ENCODE data around the gene SGF29.
A peak's percentile ranks its signal among the peaks of the same experiment; 100 is the strongest.
"Not testable (repeated sequence)": the region's sequence is repeated elsewhere in the genome, so short reads cannot be mapped to it uniquely, and the experiment has no call there.

The SGF29 gene

DNA sequence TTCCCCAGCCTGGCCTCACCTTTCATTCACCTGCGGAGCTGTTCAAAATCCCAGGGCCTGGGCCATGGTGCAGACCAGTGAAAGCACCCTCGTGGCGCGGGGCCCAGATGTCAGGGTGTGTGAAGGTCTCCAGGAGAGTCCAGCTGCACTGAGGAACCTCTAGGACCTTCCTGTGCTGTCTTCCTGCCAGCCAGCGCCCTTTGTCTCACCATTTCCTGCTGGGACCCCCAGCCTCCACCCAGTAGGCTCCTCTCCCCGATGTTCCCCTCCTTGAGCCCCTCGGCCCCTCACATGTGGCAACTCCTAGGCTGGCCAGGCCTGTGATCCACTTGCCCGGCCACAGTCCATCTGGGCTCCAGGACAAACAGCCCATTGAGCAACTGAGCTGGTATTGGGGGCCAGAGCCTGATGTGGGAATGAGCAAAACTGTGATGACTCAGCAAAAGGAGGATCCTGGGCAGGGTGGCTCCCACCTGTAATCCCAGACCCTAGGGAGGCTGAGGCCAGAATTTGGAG is 42.5 kb downstream of the SGF29 start:
- no peak for DNase-seq (ENCODE audit: low spot score)

DNA sequence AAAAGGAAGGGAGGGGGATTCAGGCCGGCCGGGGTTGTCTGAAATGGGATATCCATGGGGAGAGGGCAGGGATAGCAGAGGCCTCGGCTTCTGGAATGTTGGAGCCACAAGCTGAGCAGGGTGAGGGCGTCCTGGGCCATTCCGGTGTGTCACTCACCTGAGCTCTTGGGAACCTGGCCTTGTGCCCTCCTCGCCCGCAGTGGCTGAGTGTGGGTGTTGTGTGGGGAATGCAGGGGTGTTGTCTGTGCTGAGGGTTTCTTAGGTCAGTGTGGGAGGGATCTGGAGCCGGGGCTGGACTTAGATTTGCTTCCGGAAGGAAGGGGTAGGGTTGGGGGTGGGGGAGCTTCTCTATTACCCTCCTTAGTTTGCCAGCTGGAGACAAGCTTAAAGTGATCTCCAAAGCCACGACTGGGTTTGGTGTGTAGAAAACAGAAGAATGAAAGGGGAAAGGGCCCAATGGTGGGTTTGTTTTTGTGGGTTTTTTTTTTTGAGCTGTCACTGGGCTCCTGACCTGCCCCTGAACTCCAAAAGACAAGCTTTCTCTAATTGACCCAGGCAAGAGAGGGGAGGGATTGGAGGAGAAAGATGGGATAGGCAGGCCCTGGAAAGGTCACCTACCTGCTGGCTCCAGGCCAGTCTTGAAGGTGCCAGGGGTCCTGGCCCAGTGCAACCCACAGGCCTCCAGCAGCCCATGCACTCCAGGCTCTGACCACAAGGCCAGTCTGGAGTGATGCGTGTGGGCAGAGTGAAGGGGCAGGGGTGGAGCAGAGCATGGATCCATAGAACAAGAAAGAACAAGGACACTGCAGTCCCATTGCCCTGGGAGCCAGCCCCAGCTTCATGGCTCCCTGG is 43.3 kb downstream of the SGF29 start, which contains the start of gene SULT1A2:
Gene SULT1A2, minus strand, starts transcription at position 211 of the 852 bp plus-strand sequence. CDS start 1,120 bp downstream, outside the sequence.
- DNase-seq (ENCODE audit: low spot score) = no peak

DNA sequence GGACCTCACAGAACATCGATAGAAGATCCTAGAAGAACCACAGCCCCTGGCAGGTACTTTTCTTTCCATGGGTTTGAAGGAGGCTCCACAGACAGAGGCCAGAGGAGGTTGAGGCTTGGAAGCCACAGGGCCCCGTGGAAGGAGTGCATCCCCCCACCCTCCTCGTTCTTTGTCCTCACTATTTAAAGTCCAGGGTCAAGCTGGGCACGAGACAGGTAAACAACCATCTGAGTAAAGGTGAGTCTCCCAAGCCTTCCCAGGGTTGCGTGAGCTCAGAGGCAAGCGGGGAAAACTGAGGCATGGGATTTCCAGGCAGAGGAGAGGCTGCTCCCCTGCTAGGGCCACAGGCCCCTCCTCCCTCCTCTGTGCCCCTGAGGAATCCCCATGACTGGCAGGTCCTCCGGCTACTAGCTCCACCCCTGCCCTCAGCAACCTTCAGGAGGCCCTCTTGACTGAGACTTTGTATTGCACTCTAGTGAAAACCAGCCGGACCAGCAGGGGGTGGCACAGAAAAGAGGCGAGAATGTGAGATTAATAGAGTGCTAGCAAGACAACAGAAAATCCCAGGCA is 44.1 kb downstream of the SGF29 start:
- no peak for DNase-seq (ENCODE audit: low spot score)

DNA sequence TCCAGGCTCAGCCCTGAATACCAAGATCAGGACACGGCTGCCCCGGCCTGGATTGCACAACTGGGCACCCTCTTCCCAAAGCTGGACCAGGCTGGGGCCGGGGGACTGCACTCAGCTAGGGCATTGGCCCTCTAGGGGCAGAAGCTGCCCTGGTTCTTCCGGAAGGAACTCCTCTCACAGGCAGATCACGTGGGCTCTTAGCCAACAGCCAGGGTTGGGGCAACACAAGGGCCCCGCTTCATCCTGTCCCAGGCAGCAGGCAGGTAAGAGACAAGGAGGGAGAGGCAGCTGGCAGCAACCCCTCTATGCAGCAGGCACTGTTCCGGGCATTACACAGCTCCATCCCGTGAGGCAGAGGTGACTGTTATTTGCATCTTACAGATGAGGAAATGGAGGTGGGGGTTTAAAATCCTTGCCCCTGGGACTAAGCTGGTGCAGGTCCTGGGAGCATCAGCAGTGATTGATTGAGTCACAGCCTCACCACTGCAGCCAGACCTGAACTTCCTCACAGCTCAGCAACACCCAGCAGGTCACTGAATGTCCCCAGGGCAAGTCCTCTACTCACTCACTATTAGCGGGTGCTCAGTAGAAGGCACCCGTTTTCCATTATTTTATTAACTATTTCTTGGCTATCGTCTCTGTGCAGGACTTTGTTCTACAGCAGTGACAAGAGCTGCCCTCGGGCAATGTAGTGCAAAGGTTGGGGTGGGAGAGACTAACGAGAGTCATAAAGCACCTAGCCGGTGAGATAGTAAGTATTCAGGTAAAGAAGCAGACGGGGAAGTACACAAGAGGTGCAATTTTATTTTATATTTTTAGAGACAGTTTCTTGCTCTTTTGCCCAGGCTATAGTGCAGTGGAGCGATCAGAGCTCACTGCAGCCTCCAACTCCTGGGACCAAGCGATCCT is 45.9 kb downstream of the SGF29 start:
- DNase-seq (ENCODE audit: low spot score) = not testable (repeated sequence)

DNA sequence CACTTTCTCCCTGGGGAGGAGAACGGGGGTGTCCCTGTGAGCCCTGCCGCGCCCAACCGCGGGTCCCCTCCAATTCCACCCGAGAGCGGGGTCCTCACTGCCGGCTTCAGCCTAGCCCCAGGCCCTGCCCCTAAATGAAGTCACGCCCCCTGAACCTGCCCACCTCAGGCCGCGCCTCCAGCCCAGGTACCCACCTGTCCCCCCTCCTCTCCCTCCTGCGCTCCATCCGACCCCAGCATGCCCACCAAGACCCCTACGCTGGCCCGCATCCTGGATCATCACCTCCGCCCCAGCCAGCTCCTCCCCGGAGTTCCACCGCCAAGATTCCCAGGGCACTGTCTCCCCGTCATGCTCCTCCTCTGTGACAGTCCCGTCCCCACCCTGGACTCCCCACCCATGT is 47.2 kb downstream of the SGF29 start:
- DNase-seq (ENCODE audit: low spot score) = not testable (repeated sequence)

DNA sequence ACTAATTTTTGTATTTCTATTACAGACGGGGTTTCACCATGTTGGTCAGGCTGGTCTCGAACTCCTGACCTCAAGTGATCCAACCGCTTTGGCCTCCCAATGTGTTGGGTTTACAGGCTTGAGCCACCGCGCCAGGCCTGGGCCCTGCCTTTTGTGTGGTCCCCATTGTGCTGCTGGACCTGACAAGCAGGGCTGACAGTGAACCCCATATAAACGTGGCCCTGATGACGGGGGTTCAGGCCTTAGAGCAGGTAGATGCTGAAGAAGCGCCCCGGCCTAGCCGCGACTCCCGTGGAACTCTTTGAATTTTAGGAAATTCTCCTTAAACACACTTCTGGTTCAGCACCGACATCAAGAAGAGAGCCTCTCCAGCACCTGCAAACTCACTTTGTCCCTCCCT is 47.9 kb downstream of the SGF29 start:
- DNase-seq (ENCODE audit: low spot score) = not testable (repeated sequence)

DNA sequence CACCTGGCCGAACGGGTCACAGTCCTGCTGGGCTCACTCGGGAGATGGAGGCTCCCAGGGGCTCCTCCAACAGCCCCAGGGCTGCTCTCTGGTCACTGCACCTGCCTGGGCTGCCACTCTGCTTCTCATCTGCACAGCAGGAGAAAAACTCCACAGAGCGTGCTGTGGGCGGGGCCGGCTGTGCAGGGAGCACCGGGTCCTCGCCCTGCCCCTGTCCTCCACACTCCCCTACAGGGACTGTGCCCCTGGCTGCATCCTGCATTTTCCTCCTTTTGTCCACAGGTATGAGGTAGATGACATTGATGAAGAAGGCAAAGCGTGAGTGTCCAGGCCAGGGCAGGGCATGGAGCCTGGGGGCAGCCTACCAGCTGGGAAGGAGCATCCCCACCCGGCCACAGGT is 48.3 kb downstream of the SGF29 start:
- DNase-seq (ENCODE audit: low spot score) = not testable (repeated sequence)

DNA sequence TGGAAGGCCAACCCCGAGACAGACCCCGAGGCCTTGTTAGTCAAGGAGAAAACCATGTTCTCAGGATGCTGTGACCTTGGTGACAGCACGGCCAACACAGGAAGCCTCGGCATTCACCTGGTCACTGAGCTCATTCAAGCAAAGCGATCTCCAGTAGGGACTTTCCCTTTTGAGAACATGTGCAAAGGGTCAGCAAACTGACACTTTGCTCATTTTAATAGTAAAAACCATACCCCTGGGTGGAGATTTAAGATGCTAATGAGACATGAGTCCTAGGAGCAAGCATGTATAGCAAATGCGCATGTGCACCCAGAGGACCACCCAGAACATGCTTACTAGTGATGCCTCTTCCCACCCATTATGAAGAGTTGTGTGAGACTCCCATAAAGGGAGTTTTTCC is 48.8 kb downstream of the SGF29 start:
- DNase-seq (ENCODE audit: low spot score) = no peak

DNA sequence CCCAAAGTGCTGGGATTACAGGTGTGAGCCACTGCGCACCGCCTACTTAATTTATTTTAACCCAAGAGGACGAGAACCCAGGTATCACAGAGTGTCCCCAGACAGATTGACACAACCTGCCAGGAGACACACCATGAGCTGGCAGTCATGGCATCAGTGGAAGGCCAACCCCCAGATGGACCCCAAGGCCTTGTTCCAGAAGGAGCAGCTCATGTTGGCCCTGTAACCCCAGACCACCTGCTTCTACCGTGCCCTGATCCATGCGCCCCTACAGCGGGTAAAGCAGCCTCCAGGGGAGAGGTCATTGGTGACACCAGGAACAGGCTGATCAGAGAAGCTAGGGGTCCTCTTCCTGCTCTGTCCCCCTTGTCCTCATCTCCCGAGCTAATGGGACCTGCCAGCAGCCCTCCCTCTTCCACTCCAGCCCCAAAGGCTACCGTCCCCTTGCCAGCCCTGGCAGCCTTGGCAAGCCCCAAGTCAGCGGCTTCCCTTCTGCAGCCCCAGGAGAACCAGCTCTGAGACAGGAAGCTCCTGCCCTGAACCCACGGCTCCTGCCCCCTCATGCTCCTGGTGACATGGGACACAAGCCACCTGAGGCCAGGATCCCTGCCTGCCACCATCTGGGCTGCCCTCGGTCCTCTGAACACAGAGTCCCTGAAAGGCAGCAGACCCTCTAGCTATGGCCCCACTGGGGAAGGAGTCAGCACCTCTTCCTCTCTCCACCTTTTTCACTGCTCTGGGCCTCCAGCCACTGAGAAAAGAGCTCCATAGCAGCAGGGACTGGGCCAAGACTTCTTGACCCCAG is 49.9 kb downstream of the SGF29 start:
- DNase-seq (ENCODE audit: low spot score) = no peak

DNA sequence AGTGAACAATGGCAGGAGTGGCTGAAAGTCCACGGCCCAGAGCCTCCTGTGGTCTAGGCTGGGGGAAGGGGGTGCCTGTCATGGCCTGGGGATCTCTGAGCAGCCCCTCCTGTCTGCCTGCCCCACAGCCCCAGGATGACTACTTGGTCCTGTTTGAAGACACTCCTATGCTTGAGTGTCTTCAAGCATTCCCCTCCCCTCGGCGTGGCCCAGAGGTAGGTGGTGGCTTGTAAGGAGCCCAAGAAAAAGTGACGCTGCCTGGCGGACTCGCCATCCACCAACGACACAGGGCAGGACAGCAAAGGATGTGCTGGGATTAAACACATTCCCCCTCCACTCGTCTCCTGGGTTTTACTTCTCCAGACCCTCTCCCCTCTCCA is 50.5 kb downstream of the SGF29 start:
- no peak for DNase-seq (ENCODE audit: low spot score)

DNA sequence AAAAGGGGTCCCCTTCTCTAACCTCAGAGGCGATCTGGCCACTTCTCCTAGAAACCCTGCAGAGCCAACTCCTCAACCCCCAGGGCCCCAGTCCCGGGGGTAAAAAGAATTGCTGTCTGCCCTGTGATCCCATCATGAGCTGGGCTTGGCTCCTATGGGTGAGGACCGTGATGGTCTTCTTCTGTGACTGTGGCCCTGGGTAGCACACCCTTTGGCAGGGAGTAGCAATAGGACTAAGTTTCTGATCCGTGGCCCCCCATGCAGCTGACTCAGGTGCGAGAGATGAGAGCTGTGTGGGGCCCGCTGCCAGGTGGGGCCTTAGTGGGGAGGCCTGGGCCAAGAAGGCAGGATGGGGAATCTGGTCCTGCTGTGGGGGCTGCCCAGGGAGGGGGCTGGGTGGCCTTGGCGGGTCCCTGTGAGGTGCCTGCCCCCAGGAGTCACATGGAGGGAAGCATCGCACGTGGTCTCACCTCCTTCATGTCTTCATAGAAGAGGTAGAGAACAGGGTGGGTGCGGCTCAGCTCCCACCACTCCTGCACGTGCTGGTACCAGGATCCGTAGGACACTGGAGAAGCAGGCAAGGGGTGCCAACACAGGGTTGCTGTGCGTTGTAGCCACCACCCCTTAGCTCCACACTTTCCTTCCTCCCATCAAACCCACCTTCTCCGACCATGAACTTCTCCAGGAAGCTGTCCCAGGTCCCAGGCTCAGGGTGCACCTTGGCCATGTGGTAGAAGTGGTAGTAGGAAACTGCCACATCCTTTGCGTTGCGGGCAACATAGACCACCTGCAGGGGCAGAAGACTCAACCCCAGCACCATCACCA is 52.8 kb downstream of the SGF29 start:
- DNase-seq (ENCODE audit: low spot score) = no peak

DNA sequence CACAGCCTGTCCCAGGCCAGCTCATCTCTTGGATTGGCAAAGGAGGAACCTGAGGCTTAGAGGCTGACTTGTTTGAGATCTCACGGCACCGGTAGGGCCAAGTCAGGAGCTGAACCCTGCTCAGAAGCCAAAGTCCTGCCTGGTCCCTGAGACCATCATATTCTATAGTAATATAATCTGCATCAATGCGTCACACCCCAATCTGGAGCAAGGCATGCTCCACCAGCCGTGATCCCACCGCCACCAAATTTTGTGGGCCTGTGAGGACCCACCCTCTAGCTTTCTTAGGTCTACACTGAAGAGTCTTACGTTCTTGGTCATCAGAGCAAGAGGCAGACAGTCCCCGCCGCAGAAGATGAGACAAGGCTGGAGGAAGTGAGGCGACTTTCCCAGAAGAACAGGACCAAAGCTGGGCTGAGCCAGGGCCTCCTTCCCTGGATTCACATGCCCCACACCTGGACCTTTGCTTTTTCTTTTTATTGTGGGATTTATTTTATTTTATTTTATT is 53.5 kb downstream of the SGF29 start:
- no peak for DNase-seq (ENCODE audit: low spot score)

DNA sequence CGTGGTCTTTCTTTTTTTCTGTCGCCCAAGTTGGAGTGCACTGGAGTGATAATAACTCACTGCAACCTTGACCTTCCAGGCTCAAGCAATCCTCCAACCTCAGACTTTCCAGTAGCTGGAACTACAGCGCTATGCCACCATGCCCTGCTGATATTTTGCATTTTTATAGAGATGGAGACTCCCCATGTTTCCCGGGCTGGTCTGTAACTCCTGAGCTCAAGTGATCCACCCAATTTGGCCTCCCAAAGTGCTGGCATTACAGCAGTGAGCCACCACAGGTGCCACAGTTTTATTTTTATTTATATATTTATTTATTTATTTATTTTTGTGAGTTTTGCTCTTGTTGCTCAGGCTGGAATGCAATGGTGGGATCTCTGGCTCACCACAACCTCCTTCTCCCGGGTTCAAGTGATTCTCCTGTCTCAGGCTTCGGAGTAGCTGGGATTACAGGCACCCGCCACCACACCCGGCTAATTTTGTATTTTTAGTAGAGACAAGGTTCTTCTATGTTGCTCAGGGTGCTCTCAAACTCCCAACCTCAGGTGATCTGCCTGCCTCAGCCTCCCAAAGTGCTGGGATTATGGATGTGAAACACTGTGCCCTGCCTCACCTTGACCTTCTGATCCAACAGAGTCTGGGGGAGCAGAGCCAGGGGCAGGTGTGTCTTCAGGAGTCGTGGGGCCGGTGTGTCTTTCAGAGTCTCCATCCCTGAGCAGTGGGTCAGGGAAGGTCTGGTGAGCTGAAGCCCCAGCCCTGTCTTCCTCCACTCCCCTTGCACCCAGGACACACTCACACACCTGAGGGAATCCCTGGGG is 54.2 kb downstream of the SGF29 start:
- not testable (repeated sequence) for DNase-seq (ENCODE audit: low spot score)

DNA sequence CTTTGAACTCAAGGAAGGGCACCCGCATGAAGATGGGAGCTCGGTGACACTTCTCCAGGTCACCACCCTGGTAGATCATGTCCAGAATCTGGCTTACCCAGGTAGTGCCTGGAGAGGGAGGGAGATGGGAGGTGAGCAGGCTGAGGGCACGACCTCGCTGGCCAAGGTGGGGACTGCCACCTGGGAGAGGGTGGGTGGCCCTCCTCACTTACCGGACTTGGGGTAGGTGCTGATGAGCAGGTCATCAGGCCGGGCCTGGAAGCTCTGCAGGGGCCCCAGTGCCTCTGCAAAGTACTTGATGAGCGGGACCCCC is 54.7 kb downstream of the SGF29 start:
- not testable (repeated sequence) for DNase-seq (ENCODE audit: low spot score)

DNA sequence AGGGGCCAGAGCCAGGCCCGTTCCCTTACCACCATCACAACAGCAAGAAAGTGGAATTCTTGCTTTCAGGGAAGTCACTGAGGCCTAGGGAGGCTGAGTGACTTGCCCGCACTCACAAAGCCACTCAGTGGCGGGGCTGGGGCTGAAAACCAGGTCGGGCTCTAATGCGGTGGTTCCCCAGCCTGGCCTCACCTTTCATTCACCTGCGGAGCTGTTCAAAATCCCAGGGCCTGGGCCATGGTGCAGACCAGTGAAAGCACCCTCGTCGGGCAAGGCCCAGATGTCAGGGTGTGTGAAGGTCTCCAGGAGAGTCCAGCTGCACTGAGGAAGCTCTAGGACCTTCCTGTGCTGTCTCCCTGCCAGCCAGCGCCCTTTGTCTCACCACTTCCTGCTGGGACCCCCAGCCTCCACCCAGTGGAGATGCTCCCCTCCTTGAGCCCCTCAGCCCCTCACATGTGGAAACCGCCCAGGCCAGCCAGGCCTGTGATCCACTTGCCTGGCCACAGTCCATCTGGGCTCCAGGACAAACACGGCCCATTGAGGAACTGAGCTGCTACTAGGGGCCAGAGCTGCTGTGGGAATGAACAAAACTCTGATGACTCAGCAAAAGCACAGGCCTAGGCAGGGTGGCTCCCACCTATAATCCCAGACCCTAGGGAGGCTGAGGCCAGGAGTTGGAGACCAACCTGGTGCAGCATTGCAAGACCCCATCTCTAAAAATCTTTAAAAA is 55.3 kb downstream of the SGF29 start:
- peak; percentile 18 for DNase-seq (ENCODE audit: low spot score)

DNA sequence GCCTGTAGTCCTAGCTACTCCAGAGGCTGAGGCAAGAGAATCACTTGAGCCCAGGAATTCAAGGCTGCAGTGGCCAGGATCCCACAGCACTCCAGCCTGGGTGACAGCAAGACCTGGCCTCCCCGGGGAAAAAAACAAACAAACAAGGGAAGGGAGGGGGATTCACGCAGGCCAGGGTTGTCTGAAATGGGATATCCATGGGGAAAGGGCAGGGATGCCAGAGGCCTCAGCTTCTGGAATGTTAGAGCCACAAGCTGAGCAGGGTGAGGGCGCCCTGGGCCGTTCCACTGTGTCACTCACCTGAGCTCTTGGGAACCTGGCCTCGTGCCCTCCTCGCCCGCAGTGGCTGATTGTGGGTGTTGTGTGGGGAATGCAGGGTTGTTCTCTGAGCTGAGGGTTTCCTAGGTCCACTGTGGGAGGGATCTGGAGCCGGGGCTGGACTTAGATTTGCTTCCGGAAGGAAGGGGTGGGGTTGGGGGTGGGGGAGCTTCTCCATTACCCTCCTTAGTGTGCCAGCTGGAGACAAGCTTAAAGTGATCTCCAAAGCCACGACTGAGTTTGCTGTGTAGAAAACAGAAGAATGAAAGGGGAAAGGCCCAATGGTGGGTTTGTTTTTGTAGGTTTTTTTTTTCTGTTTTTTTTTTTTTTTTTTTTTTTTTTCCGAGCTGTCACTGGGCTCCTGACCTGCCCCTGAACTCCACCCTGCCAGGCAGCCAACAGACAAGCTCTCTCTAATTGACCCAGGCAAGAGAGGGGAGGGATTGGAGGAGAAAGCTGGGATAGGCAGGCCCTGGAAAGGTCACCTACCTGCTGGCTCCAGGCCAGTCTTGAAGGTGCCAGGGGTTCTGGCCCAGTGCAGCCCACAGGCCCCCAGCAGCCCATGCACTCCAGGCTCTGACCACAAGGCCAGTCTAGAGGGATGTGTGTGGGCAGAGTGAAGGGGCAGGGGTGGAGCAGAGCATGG is 56.2 kb downstream of the SGF29 start, which contains the start of gene SULT1A1:
Gene SULT1A1, minus strand, starts transcription at position 414 of the 964 bp plus-strand sequence. CDS start 1,189 bp downstream, outside the sequence.
- no peak for DNase-seq (ENCODE audit: low spot score)

DNA sequence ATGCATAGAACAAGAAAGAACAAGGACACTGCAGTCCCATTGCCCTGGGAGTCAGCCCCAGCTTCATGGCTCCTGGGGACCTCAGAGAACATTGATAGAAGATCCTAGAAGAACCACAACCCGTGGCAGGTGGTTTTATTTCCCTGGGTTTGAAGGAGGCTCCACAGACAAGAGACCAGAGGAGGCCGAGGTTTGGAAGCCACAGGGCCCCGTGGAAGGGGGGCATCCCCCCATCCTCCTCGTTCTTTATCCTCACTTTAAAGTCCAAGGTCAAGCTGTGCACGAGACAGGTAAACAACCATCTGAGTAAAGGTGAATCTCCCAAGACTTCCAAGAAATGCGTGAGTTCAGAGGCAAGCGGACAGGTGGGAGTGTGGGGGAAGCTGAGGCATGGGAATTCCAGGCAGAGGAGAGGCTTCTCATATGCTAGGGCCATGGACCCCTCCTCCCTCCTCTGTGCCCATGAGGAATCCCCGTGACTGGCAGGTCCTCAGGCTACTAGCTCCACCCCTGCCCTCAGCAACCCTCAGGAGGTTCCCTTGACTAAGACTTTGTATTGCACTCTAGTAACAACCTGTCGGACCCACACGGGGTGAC is 57.0 kb downstream of the SGF29 start:
- no peak for DNase-seq (ENCODE audit: low spot score)
